SW480 (cell line): ENCODE data around the gene FIGNL2.
"Not testable (repeated sequence)": the region's sequence is repeated elsewhere in the genome, so short reads cannot be mapped to it uniquely, and the experiment has no call there.

Source experiments
- DNase-seq: peaks from one replicate; pipeline ENCODE4 v3.0.0-alpha.2; 2016; ENCODE audit warnings: low spot score

FIGNL2 gene

DNA sequence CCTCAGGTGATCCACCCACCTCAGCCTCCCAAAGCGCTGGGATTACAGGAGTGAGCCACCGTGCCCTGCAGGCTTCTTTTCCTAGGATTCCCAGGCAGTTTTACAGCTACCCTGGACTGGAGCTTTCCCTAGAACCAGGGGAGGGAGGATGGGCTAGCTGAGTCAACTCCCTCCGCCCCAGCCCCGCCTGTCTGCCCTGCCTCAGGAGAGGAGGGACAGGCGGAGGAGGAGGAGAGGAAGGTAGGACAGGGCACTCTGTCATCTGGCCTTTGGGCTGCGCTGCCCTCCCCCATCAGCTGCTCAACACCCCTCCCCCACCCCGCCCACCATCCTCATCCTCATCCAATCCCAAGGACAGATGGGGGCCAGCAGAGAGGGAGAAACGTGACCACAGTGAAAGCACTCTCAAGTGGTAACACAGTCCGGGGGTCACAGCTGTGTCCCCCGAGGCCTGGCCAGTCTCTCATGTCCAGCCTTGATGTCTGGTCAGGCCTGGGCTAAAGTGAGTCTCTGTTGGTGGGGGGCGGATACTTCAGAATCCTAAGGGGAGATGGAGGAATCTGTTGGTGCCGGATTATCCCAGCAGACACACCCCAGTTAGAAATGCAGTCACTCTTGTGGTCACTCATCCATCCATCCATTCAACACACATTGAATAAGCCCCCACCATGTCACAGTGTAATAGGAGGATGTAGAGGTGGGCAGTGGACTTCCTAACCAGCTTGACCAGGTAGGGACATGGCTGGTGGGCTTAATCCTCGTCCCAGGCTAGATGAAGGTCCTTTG lies 12.3 kb downstream of the FIGNL2 start:
- peak; percentile 55 for DNase-seq

DNA sequence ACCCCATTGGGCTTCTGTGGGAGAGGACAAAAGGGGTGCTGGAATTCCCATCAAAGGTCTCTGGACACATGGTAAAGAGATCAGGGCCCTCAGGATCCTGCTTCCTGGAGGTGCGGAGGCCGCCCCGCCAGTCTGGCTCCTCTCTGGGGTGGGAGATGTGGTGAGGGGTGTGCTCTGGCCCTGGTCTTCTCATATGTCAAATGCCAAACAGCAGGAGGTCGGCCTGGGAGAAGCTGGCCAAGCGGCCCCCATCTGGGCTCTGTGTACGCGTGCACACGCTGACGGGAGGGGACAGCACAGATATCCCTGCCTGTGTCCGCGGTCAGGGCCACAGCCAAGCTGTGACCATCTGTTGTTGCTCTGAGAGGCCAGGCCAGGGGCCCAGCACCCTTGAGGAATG lies 14.1 kb downstream of the FIGNL2 start:
- no peak for DNase-seq

DNA sequence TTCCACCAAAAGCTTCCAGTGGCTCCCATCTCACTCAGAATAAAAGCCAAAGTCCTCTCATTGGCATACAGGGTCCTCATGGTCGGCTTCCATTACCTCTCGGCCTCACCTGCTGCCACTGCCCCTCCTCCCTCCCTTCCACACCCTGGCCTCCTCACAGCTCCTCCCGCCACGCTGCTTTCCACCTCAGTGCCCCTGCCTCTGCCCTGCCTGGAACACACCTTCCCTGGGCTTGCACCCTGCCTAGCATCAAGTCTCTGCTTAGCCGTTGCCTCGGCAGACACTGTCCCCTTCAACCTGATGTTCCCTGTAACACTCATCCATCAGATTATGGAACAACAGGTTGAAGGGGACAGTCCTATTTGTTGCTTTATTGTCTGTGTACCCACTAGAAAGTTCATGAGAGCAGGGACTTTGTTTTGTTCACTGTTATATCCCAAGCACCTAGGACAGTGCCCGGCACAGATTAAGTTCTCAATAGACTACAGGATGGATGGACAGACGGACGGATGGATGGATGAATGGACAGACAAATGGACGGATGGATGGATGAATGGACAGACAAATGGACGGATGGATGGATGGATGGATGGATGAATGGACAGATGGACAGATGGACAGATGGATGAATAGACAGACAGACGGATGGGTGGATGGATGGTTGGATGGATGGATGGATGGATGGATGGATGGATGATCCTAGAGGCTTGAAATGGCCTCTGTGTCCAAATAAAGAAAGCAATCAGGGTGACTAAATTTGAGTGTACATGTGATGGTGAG lies 14.9 kb downstream of the FIGNL2 start:
- DNase-seq: no peak

DNA sequence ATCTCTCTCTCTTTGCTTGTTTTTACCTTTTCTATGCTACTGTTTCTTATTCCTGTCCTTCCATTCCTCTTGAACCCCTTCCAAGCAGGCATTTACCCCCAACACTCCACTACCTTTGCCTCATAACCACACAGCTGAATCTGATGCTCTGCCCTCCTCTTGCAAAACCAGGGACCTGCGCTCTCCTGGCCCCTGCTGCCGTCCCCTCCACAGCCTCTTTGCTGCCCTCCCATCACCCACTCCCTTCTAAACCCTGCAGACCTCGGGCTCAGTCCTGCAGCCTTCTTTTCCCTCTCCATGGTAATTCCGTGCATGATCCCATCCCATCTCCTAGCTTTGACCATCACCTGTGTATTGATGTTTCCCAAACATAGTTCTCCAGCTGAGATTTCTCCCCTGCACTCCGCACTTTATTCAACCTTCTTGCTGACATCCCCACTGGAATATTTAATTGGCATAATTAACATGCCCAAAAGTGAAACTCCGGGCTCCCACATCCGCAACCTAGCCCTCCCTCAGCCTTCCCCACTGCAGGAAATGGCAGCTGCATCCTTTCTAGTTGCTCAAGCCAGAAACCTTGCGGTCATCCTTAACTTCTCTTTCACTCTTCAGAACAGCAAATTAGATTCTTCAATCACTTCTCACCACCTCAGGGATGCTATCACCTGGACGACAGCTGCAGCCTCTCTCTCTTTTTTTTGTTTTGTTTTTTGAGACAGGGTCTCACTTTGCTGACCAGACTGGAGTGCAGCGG lies 16.0 kb downstream of the FIGNL2 start:
- no peak for DNase-seq

DNA sequence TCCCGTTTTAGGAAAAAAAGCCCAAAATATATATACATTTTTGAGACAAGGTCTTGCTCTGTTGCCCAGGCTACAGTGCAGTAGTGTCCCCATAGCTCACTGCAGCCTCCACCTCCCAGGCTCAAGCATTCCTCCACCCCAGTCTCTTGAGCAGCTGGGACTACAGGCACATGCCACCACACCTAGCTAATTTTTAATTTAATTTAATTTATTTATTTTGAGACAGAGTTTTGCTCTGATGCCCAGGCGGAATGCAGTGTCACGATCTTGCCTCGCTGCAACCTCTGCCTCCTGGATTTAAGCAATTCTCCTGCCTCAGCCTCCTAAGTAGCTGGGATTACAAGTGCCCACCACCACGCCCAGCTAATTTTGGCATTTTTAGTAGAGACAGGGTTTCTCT lies 16.7 kb downstream of the FIGNL2 start:
- DNase-seq: not testable (repeated sequence)

DNA sequence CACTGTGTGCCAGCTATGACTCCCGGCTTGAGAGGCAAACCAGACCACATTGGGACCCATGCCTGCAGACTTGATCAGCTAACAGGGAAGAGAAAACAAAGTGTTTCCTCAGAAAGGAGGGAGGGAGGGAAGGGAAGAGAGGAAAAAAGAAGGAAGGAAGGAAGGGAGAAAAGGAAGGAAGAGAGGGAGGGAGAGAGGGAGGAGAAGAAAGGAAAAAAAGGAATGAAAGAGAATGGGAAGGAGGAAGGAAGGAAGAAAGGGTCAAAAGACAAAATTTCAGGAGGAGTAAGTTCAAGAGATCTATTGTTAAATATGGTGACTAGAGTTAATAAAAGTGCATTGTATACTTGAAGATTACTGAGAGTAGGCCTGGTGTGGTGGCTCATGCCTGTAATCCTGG lies 18.9 kb downstream of the FIGNL2 start:
- DNase-seq: no peak

DNA sequence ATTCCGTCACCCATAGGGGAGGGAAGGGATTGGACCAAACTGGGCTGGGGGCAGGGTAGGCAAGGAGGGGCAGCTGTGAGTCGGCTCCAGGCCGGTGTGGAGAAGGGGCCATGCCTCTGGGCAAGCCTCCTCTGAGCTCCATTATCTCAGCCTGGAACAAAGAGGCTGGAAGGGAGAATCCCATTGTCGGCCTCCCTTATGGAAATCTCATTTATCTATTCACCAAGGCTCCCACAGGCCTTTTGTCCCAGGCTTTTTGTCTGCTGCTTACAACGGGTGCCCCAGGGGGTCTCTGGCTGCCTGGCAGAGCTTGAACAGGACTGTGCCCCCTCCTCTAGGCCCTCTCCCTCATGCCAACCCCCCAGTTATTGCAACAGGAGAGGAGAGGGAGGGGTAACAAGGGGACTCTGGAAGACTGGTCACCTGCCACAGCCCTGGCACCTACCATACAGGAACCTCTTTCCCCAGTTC lies 19.5 kb downstream of the FIGNL2 start:
- DNase-seq: no peak

DNA sequence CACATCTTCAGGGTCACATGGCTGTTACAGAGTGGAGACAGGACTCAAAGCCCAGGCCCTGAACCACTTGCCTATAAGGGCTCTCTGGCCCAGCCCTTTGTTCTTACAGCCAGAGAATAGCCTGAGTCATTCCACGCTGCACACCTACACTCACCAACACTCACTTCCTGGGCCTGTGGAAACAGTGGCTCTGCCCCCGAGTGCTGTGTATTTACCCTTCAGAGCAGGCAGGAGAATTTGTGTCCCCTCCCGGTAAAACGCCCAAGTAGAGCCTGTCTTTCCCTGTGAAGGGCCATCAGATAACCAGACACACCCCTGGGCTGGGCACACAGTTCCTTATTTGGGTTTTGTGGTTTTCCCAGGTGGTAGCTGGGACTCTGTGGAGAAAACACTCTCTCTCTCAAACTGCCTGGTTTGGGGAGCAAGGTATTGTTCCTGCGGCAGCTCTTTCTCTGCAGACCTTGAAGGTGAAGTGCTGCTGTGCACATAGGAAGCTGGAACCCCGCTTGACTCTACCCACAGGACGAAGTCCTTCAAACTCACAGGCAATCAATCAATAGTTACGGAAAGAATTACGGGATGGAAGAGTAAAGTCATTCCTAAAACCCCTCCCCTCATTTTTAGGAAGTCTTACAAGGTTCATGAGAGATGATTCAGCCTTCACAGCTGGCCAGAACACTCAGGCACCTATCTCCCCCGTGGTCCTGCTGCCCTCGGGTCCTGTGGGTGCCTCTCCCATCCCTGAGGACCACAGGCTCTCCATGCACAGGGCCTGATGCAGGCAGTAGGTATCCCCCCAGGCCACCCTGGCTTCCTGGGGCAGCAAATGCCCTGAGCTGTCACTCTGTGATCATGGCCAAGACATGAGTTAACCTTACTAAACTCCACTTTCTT lies 20.3 kb downstream of the FIGNL2 start:
- DNase-seq: peak; percentile 87

DNA sequence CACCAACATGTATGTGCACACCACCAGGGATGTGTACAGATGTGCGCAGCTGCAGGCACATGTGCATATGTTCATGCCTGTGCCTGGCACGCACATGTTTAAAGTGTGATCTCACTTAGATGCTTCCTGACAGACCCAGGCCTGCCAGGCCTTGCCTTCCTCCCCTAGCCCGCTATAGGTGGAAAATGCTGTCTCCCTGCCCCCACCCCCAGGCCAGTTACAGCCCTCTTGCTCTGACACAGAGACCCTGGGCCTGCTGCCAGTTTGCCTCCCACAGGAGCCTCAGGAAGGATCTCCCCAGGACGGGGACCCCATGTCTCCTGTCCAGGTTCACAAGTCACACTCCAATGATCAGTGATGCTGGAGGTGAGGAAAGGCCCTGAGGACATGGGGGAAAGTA lies 21.6 kb downstream of the FIGNL2 start:
- DNase-seq: no peak

DNA sequence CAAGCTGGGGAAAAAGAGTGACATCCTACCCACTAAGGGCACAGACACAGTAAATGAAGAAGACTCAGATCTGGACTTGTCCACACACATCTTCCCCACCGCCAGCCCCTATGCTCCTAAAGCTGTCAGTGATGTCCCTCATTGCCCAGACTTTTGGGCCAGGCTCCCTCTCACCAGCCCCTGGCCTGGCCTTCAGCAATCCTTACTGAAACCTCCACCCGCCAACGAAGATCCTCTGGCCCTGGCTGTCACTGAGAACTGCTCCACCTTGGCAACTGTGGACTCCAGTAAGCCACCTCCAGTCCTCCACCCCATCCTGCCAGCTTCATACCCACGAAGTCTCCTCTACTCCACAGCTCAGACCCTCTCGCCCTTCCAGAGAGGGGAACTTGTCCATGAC lies 23.3 kb downstream of the FIGNL2 start:
- no peak for DNase-seq

DNA sequence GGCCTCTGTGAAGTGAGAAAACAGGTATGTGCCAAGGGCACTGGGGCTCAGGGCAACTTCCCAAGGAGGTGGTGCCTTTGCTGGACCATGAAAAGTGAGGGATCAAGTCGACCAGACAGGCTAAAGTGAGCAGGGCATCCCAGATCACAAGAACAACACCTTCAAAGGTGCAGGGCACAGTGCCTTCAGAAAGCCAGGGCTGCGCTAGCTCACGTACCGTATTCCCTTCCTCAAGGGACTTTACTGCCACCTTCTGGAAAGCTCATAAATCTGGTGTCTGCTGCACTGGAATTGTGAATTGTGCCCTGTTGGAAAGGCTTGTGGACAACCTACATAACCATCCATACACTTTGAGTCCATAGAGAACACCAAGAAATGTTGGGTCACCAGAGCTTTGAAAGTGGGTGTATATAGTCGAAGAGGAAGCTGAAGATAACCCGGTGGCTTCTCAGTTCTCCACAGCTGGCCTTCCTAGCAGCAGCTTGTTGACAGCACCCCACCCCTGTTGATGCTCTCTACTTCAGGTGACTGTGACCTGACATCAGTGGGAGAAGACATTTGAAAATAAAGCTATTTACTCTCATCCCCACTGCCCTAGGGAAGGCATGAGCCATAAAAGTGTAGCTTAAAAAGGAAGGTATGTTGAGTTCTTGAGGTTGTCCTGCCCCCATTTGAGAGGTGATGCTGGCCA lies 24.5 kb downstream of the FIGNL2 start:
- DNase-seq: peak; percentile 85

DNA sequence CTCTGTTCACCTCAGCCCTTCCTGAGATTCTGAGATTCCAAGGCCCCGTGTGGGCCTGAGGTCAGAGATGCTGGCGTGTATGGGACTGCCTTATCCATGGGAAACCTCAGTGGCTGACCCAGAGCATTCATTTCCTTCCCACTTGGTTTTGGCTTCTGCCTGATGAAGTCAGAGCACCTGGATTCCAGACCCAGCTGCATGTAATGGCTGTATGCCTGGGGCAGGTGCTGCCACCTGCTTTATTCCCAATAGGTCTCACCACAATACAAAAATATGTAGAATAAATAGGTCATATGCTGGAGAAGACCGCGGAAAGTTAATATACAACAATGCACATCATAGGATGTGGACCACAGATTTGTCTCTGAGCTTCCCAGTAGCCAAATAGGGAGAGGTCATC lies 25.6 kb downstream of the FIGNL2 start:
- DNase-seq: peak; percentile 70

DNA sequence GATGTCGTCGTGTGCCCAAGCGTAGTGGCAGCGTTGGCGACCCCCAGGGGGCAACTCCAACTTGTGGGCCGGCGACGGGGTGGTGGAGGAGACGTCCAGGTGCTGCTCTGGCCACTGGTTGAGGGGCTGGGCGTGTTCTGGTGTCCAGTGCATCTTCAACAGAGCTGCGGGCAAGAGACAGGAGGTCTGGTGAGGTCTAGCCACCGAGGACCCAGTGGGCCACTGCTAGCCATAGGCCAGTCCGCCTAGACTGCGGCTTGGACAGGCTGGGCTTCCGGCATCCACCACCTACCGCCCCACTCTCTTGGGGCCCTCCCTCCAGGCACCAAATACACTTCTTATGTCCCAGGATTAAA lies 26.3 kb downstream of the FIGNL2 start:
- no peak for DNase-seq

DNA sequence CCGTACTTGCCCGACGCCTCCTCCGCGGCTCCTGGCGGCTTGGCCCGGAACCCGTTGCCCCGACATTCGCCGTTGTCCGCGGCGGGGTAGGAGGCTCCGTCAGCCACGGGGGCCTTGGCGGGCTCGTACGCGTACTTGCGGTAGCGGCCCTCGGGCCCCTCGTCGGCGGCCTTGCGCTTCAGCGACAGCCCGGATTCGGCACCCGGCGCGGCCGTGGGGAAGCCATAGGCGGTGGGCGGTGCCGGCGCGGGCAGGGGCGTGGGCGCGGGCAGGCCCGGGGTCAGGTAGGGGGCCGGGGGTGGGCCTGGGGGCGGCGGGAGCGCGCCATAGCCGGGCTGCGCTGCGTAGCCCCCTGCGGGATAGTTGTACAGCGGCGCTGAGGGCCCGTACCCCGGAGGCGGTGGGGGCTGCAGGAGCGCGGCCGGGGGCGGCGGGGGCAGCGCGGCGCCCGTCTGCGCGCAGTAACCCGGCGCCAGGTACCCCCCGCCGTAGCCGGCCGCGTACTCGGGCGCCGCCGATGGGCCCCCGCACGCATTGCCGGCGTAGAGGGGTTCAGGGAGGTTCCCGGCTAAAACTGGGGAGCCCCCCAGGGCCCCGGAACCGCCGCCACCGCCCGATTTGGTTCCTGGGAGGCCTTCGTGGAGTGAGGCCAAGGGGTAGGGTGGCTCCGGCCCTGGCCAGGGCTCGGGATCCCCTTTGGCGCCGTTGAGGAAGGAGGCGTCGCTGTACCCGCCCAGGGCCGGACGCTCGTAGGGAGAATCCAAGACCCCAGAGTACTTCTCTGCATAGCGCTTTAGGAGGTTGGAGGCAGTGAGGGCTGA lies 26.9 kb downstream of the FIGNL2 start:
- DNase-seq: no peak

DNA sequence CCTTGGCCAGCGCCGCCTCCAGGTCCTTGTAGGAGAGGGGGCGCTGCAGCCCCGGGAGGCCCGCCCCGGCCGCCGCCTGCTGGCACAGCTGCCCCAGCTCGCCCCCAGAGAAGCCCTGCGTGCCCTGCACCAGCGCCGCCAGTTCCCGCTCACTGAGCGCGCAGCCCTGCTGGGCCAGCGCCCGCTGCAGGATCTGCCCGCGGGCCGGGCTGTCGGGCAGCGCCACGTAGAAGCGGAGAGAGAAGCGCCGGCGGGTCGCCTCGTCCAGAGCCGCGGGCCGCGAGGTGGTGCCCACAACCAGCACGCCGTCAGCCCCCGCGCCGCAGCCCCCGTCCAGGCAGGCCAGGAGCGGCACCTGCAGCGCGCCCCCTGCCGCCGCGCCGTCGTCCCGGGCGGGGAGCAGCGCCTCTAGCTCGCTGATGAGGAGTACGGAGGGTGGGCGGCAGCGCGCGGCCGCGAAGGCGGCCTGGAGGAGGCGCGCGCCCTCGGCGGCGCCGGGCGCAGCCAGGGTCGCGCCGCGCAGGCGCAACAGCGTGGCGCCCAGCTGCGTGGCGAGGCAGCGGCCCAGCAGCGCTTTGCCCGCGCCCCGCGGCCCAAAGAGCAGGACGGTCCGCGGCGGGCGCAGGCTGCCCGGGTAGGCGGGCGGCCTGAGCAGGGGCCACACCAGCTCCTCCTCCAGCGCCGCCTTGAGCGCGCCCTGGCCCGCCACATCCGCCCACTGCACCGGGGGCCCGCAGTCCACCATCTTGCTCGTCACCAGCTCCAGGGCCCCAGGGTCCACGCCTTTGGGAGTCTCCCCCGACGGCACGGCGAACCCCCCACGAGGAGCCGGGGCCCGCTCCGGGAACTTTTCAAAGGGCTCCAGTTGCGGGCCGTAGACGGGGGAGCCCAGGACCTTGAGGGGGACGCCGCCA lies 27.7 kb downstream of the FIGNL2 start:
- DNase-seq: peak; percentile 76

DNA sequence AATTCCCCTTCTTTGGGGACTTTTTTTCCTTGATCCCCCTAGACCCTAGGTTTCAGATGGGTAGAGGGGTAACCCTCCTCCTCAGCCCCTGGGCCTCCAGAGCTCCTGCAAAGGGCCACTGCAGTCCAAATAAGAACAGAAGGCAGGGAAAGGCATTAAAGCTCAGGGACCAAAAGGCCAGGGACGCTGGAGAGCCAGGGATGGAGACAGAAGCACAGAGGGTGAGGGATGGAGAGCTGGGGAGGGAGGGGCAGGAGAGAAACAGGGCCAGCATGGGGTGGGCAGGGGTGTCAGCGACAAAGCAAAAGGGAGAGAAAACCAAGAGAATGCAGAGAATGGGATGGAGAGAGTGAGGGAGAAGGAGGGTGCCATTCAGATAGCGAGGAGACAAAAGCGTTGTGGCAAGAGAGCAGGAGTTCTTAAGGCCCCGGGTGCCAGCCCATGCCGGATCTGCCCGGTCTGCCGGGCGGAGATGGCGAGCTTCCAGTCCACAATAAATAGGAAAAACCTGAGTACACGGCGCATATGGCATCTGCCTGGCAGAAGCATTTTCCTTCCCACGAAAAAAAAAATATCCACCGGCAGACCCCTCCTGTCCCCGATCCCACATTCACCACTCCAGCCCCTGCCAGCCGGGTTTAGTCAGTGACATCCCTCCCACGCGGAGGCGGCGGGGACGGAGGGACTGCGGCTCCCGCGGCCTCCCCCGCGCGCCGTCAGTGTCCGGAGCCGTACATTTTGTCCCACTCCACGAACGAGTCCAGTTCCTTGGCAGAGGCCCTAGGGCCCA lies 28.6 kb downstream of the FIGNL2 start:
- peak; percentile 45 for DNase-seq

DNA sequence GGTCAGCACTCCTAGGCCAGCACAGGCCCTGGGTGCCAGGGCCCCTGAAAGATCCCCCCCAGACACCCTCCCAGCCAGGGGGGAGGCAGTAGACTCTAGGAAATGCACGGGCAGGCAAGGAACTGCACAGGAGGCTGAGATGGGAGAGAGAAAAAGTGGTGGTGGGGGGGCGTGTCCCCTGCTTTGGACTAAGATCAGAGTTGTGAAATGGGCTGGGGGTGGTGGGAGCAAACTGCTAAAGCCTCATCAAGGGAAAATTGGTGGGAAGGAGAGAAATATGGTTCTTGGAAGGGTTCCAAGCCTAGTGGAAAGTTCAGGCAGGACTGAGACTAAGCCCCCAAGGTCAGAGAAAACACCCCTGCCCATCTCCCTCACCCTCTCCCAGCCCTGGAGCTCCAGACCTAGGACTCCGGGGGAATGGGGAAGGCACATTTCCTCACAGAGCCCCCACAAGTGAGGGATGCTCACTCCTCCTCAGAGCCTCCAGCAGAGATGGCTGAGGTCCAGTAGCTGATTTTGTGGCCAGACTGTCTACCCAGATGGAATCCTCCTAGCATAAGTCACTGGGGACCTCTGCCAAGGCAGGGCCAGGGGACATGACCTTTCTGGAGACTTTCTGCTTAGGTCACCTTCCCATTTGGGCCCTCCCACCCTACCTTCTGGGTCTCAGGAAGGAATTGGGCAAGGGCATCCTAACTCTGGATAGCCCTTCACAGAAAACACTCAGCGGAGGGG lies 29.8 kb downstream of the FIGNL2 start:
- no peak for DNase-seq

DNA sequence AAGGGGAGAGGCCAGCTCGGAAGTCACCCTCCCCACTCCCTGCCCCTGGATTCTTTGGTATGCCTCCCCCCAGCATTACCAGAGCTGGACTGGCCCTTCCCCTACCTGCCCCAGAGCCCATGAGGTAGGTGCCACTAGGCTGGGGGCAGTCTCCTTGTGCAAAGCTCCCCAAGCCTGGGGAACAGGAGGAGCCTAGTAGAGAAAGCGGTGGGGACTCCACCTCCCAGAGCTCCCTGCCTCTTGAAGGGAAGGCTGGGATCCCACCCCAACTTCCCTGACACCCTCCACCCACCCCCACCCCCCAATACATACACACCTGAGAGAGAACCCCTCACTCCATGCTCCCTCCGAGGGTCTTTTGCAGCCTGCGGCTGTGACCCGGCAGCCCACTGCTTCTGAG lies 30.4 kb downstream of the FIGNL2 start:
- DNase-seq: no peak
